ENCODE measurements around the gene TMPRSS4.

The TMPRSS4 gene

GRCh38 chr11:118109231-118109630 lies 32.4 kb downstream of the TMPRSS4 start:
- no peak for ATAC-seq (replicated peaks)
- no peaks in the 10 kb centered on the region for H3K36me3 Mint-ChIP-seq (ENCODE audit: insufficient read depth)
- no peak overlapping the region for H3K4me3 Mint-ChIP-seq
- peaks cover 11 to 50% of the 10 kb centered on the region in 2 donors for H3K27me3 Mint-ChIP-seq
- H3K9me3 Mint-ChIP-seq, result no peaks in the 10 kb centered on the region
- H3K27ac Mint-ChIP-seq, result no peak overlapping the region
- DNase-seq, result no peak
- H3K4me1 Mint-ChIP-seq (ENCODE audit: low read depth in 2 of 2), result peaks cover 4 to 9% of the 10 kb centered on the region in 2 donors

GRCh38 chr11:118111019-118111743 lies 34.3 kb downstream of the TMPRSS4 start:
- peaks cover 14 to 16% of the 10 kb centered on the region in 2 donors for H3K4me1 Mint-ChIP-seq (ENCODE audit: low read depth in 2 of 2)
- H3K4me3 Mint-ChIP-seq, result no peak overlapping the region
- no peaks in the 10 kb centered on the region for H3K9me3 Mint-ChIP-seq
- H3K36me3 Mint-ChIP-seq (ENCODE audit: insufficient read depth), result no peaks in the 10 kb centered on the region
- H3K27ac Mint-ChIP-seq, result peak overlapping the region in 1 of 2 donors; percentile 28
- ATAC-seq (replicated peaks) (no peak), DNase-seq (no peak)
- H3K27me3 Mint-ChIP-seq, result peaks cover 22 to 63% of the 10 kb centered on the region in 2 donors

- no peaks in the 10 kb centered on the region for H3K9me3 Mint-ChIP-seq
- H3K27ac Mint-ChIP-seq, result peak overlapping the region in 1 of 2 donors; percentile 9
- H3K4me3 Mint-ChIP-seq, result no peak overlapping the region
- no peaks in the 10 kb centered on the region for H3K36me3 Mint-ChIP-seq (ENCODE audit: insufficient read depth)
- ATAC-seq (replicated peaks) (no peak), DNase-seq (no peak)
- peaks cover 22 to 63% of the 10 kb centered on the region in 2 donors for H3K27me3 Mint-ChIP-seq
- H3K4me1 Mint-ChIP-seq (ENCODE audit: low read depth in 2 of 2), result peaks cover 14 to 16% of the 10 kb centered on the region in 2 donors
These were observed 34.8 kb downstream of the TMPRSS4 start for GRCh38 chr11:118111744-118112035.

DNA sequence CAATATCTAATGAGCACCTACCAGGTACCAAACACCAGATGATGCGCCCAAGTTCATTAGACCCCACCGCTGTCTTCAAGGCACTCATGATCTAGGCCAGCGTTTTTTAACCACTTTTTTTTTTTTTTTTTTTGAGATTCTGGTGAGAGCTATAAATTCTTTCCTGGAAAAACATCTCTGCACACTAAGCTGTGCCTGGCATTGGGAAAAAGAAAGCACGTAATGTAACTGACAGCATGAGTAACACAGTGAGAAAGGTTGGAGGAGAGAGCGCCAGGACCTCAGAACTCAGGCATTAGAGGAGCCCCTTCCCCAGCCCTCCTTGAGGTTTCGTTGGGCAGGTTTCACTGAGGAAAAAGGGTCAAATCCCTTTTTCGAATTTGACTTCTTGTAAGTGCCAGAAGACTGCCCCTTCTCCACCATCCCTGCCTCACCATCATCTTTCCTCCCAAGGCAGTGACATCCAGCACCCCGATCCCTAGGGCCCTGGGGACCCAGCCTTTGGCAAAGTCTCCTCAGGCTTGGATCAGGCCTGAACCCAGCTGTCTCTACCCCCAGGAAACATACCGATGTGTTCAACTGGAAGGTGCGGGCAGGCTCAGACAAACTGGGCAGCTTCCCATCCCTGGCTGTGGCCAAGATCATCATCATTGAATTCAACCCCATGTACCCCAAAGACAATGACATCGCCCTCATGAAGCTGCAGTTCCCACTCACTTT lies 36.0 kb downstream of the TMPRSS4 start:
- H3K36me3 Mint-ChIP-seq (ENCODE audit: insufficient read depth), result no peaks in the 10 kb centered on the region
- H3K9me3 Mint-ChIP-seq, result no peaks in the 10 kb centered on the region
- H3K27ac Mint-ChIP-seq, result no peak overlapping the region
- DNase-seq (no peak), ATAC-seq (replicated peaks) (no peak)
- peaks cover 29 to 56% of the 10 kb centered on the region in 2 donors for H3K27me3 Mint-ChIP-seq
- peaks cover 22% of the 10 kb centered on the region in 2 donors for H3K4me1 Mint-ChIP-seq (ENCODE audit: low read depth in 2 of 2)
- H3K4me3 Mint-ChIP-seq, result no peak overlapping the region

DNA sequence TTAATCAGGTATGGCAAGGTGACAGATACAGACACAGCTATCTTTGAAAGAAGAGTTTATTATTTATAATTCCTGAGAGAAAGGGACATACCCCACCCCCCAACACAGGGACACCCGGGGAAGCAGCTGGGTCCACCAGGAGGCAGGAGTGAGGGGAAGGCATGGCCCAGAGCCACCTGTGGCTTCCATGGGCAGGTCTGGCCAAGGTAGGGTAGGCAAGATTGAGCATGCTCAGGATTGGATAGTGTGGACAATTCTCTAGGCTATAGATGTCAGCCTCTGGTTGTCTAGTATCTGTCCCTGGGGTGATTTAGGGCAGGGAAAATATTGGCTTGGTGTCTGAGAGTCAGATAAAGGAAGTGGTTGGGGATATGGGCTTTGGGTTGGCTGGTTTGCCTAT lies 37.4 kb downstream of the TMPRSS4 start:
- Mint-ChIP-seq H3K27ac (peak overlapping the region in 1 of 2 donors; percentile 29), H3K27me3 (peaks cover 36 to 50% of the 10 kb centered on the region in 2 donors), H3K4me3 (no peak overlapping the region), H3K4me1 (ENCODE audit: low read depth in 2 of 2) (peaks cover 23 to 26% of the 10 kb centered on the region in 2 donors), H3K9me3 (no peaks in the 10 kb centered on the region), H3K36me3 (ENCODE audit: insufficient read depth) (no peaks in the 10 kb centered on the region)
- DNase-seq, result no peak
- no peak for ATAC-seq (replicated peaks)

DNA sequence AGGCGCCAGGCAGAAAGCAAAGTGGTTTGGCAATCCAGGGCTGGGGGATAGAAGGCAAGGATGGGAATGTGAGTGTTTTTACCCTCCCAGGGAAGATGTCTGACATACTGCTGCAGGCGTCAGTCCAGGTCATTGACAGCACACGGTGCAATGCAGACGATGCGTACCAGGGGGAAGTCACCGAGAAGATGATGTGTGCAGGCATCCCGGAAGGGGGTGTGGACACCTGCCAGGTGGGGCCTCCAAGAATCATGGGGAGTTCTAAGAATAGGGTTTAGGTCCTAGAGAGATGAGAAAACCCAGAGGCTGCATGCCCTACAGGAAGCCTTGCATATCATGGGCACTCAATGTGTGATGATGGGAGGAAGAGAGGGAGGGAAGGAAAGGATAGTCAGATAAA lies 38.2 kb downstream of the TMPRSS4 start:
- Mint-ChIP-seq H3K4me3 (no peak overlapping the region), H3K4me1 (ENCODE audit: low read depth in 2 of 2) (peaks cover 23 to 26% of the 10 kb centered on the region in 2 donors)

DNA sequence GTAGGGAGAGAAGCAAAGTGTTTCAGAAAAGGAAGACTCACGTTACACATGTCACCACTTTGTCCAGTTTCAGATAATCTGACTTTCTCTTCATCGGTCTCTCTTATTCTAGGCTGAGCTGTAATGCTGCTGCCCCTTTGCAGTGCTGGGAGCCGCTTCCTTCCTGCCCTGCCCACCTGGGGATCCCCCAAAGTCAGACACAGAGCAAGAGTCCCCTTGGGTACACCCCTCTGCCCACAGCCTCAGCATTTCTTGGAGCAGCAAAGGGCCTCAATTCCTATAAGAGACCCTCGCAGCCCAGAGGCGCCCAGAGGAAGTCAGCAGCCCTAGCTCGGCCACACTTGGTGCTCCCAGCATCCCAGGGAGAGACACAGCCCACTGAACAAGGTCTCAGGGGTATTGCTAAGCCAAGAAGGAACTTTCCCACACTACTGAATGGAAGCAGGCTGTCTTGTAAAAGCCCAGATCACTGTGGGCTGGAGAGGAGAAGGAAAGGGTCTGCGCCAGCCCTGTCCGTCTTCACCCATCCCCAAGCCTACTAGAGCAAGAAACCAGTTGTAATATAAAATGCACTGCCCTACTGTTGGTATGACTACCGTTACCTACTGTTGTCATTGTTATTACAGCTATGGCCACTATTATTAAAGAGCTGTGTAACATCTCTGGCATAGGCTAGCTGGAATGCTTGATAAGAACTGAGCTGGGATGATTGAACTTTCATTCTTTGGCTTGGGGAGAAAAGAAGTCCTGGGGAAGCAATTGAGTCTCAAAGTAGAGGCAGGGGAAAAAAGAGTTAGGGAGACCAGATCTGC lies 41.1 kb downstream of the TMPRSS4 start:
- Mint-ChIP-seq H3K27me3 (peaks cover 26 to 36% of the 10 kb centered on the region in 2 donors), H3K9me3 (no peaks in the 10 kb centered on the region), H3K4me1 (ENCODE audit: low read depth in 2 of 2) (peaks cover 16 to 26% of the 10 kb centered on the region in 2 donors), H3K27ac (peak overlapping the region in 1 of 2 donors; percentile 75), H3K4me3 (no peak overlapping the region), H3K36me3 (ENCODE audit: insufficient read depth) (no peaks in the 10 kb centered on the region)
- peak; percentile 67 for ATAC-seq (replicated peaks)
- no peak for DNase-seq

More for the DNA sequence above, 38.2 kb downstream of the TMPRSS4 start:
- DNase-seq (no peak), ATAC-seq (replicated peaks) (no peak)
- peak overlapping the region in 1 of 2 donors; percentile 29 for H3K27ac Mint-ChIP-seq
- no peaks in the 10 kb centered on the region for H3K36me3 Mint-ChIP-seq (ENCODE audit: insufficient read depth)
- H3K9me3 Mint-ChIP-seq, result no peaks in the 10 kb centered on the region
- peaks cover 36 to 46% of the 10 kb centered on the region in 2 donors for H3K27me3 Mint-ChIP-seq

GRCh38 chr11:118120793-118121192 lies 43.9 kb downstream of the TMPRSS4 start:
- H3K9me3 Mint-ChIP-seq, result no peaks in the 10 kb centered on the region
- ATAC-seq (replicated peaks) (no peak), DNase-seq (no peak)
- H3K4me1 Mint-ChIP-seq (ENCODE audit: low read depth in 2 of 2), result peaks cover 8 to 12% of the 10 kb centered on the region in 2 donors
- no peak overlapping the region for H3K4me3 Mint-ChIP-seq
- H3K27me3 Mint-ChIP-seq, result peaks cover 0 to 19% of the 10 kb centered on the region in 2 donors
- H3K36me3 Mint-ChIP-seq (ENCODE audit: insufficient read depth), result no peaks in the 10 kb centered on the region
- H3K27ac Mint-ChIP-seq, result no peak overlapping the region

DNA sequence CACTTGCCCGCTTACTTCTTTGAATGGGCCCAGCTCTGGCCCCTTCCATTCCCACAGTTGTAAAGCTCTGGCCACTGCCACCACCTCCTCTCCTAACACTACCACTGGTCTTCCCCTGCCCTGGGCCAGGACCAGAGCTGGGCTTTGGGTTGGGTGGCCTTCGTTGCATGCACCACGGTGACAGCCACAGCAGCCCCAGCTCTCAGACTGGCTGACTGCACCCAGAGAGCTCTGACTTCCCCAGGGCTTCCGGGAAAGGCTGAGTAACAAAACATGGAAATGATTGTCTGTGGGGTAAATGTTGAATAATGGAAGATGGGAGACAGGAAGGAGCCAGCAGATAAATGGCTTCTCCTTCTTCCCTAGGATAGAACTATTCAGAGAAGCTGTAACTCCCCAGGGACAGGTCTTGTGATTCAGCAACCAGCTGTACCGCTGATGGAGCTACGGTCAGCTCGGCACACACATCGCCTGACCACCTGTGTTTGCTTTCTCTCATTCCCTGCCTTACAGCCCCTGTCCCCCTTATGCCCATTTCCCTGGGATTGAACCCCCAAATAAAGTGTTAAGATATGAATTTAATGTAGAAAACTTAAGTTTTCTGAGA lies 48.2 kb downstream of the TMPRSS4 start:
- no peak overlapping the region for H3K27ac Mint-ChIP-seq
- H3K4me1 Mint-ChIP-seq (ENCODE audit: low read depth in 2 of 2), result no peaks in the 10 kb centered on the region
- no peak for DNase-seq
- H3K9me3 Mint-ChIP-seq, result no peaks in the 10 kb centered on the region
- peaks cover 9 to 14% of the 10 kb centered on the region in 2 donors for H3K27me3 Mint-ChIP-seq
- no peaks in the 10 kb centered on the region for H3K36me3 Mint-ChIP-seq (ENCODE audit: insufficient read depth)
- H3K4me3 Mint-ChIP-seq, result no peak overlapping the region
- ATAC-seq (replicated peaks), result no peak

GRCh38 chr11:118126082-118126838 lies 49.4 kb downstream of the TMPRSS4 start:
- Mint-ChIP-seq H3K27ac (no peak overlapping the region), H3K36me3 (ENCODE audit: insufficient read depth) (no peaks in the 10 kb centered on the region), H3K4me1 (ENCODE audit: low read depth in 2 of 2) (no peaks in the 10 kb centered on the region), H3K9me3 (no peaks in the 10 kb centered on the region), H3K27me3 (peaks cover 9 to 17% of the 10 kb centered on the region in 2 donors), H3K4me3 (no peak overlapping the region)
- DNase-seq (no peak), ATAC-seq (replicated peaks) (no peak)

GRCh38 chr11:118128310-118128709 lies 51.4 kb downstream of the TMPRSS4 start:
- no peak overlapping the region for H3K4me3 Mint-ChIP-seq
- no peaks in the 10 kb centered on the region for H3K9me3 Mint-ChIP-seq
- ATAC-seq (replicated peaks), result no peak
- no peak for DNase-seq
- no peak overlapping the region for H3K27ac Mint-ChIP-seq
- no peaks in the 10 kb centered on the region for H3K4me1 Mint-ChIP-seq (ENCODE audit: low read depth in 2 of 2)
- H3K36me3 Mint-ChIP-seq (ENCODE audit: insufficient read depth), result no peaks in the 10 kb centered on the region
- peaks cover 17 to 18% of the 10 kb centered on the region in 2 donors for H3K27me3 Mint-ChIP-seq

DNA sequence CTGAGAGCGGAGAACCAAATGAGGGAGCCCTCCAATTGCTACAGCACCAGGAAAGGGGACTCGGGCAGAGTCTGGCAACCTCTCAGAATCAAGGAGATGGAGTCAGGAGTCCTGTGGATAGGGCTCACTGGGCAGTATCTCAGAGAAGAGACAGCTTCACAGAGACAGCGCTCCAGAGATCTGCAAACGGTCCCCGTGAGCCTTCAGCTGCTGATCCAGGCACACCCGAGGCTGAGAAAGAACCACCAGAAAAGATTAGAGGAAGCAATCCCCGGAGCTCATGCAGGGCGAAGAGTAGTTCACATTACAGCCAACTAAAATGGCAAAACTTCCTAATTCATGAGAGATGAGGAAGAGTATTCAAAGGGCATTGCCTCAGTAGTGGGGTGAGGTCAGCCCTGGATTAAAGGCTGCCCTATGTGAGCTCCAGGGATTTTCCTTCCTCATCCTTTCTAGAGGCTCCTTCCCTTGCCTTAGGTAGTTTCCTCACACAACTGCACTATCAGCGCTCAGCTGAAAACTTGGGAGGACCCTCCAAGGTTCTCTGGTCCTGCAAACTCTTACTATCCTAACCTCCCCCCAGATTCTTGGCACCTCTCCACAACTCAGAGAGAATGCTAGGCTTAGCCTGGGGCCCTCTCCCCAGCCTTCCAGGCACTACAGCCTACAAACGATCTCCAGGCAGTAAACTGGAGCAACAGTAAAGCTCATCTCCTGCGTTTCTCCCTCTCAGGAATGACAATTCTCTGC lies 52.0 kb downstream of the TMPRSS4 start:
- Mint-ChIP-seq H3K4me1 (ENCODE audit: low read depth in 2 of 2) (no peaks in the 10 kb centered on the region), H3K36me3 (ENCODE audit: insufficient read depth) (no peaks in the 10 kb centered on the region), H3K4me3 (no peak overlapping the region), H3K27me3 (peaks cover 19 to 22% of the 10 kb centered on the region in 2 donors), H3K27ac (no peak overlapping the region), H3K9me3 (no peaks in the 10 kb centered on the region)
- no peak for DNase-seq
- no peak for ATAC-seq (replicated peaks)
